IMR-90 (cell line): ENCODE measurements around the gene RCAN2.

Source experiments
- BHLHE40 ChIP-seq: fragments of 150-350 bp; IDR thresholded peaks from 2 replicates; pipeline ENCODE4 v1.6.1; 2016; ENCODE audit warnings: mild to moderate bottlenecking, low read depth, low read length
- CTCF ChIP-seq: conservative IDR thresholded peaks from 2 replicates; pipeline ENCODE4 v1.5.1; 2012; ENCODE audit warnings: mild to moderate bottlenecking, low read depth, low read length, improper control_type of control experiment
- FOS ChIP-seq: fragments of 150-350 bp; IDR thresholded peaks from 2 replicates; pipeline ENCODE4 v1.6.1; 2016; ENCODE audit warnings: low read depth, low read length
- MAFK ChIP-seq: IDR thresholded peaks from 2 replicates; pipeline ENCODE4 v1.6.1; 2012; ENCODE audit warnings: low read depth, low read length, improper control_type of control experiment
- POLR2A ChIP-seq: IDR thresholded peaks from 2 replicates; pipeline ENCODE4 v1.6.1; 2012; ENCODE audit warnings: mild to moderate bottlenecking, low read depth, low read length
- RFX5 ChIP-seq: IDR thresholded peaks from 2 replicates; pipeline ENCODE4 v1.8.0; 2012; ENCODE audit warnings: low read depth, mild to moderate bottlenecking, low read length, moderate library complexity
- SMC3 ChIP-seq: fragments of 150-350 bp; IDR thresholded peaks from 2 replicates; pipeline ENCODE4 v1.6.1; 2016; ENCODE audit warnings: low read depth, mild to moderate bottlenecking, antibody characterized with exemption, low read length, moderate library complexity
- USF2 ChIP-seq: fragments of 150-350 bp; IDR thresholded peaks from 2 replicates; pipeline ENCODE4 v1.6.1; 2017; ENCODE audit warnings: mild to moderate bottlenecking, antibody characterized with exemption, low read length, low read depth

GRCh38 chr6:46299253-46299652 lies 192.0 kb downstream of the RCAN2 start:
- TF ChIP-seq MAFK (no peak), CTCF (no peak), RFX5 (no peak), FOS (no peak), POLR2A (no peak), BHLHE40 (no peak), USF2 (no peak), SMC3 (no peak)
